ENCODE measurements around the gene SPEM2. TPM values are rescaled to one million over a fixed set of nuclear protein-coding genes. Genes with fewer than 3 reads are reported as not detected.
"Not testable (repeated sequence)": the region's sequence is repeated elsewhere in the genome, so short reads cannot be mapped to it uniquely, and the experiment has no call there.

Gene SPEM2
- total RNA-seq, 1 donor from 2014 or later: not detected

- DNase-seq (ENCODE audit: low spot score): no peak
Measured at GRCh38 chr17:7471729-7472128, 46.3 kb downstream of the SPEM2 start.

- not testable (repeated sequence) for DNase-seq (ENCODE audit: low spot score)
Measured at GRCh38 chr17:7474767-7475166, 49.4 kb downstream of the SPEM2 start.

- no peak for DNase-seq (ENCODE audit: low spot score)
Measured at GRCh38 chr17:7475764-7476422, 50.5 kb downstream of the SPEM2 start.

GRCh38 chr17:7476494-7476893, 51.1 kb downstream of the SPEM2 start:
- DNase-seq (ENCODE audit: low spot score): peak; percentile 69

- DNase-seq (ENCODE audit: low spot score): no peak
Measured at GRCh38 chr17:7476951-7477350, 51.5 kb downstream of the SPEM2 start.

Other genes with a start within 250 kb of the SPEM2 start
- gene ASGR1, start 246.2 kb upstream of the SPEM2 start, total RNA-seq (ENCODE audit: insufficient read depth, low replicate concordance): 1.2 TPM
- gene DLG4, start 205.8 kb upstream of the SPEM2 start, total RNA-seq (ENCODE audit: insufficient read depth, low replicate concordance): 18.3 TPM
- gene ACADVL, start 205.7 kb upstream of the SPEM2 start, total RNA-seq (ENCODE audit: insufficient read depth, low replicate concordance): 147 TPM
- 64.8 TPM for gene DVL2, start 191.1 kb upstream of the SPEM2 start, total RNA-seq (ENCODE audit: insufficient read depth, low replicate concordance)
- 29.1 TPM for gene PHF23, start 186.2 kb upstream of the SPEM2 start, total RNA-seq (ENCODE audit: insufficient read depth, low replicate concordance)
- gene GABARAP, start 183.2 kb upstream of the SPEM2 start, total RNA-seq (ENCODE audit: insufficient read depth, low replicate concordance): 240 TPM
- gene CTDNEP1, start 173.9 kb upstream of the SPEM2 start, total RNA-seq (ENCODE audit: insufficient read depth, low replicate concordance): 15.4 TPM
- gene ELP5, start 173.4 kb upstream of the SPEM2 start, total RNA-seq (ENCODE audit: insufficient read depth, low replicate concordance): 13.7 TPM
- gene CLDN7, start 163.1 kb upstream of the SPEM2 start, total RNA-seq (ENCODE audit: insufficient read depth, low replicate concordance): 14.2 TPM
- gene SLC2A4, start 143.9 kb upstream of the SPEM2 start, total RNA-seq (ENCODE audit: insufficient read depth, low replicate concordance): 7.7 TPM
- gene YBX2, start 131.0 kb upstream of the SPEM2 start, total RNA-seq (ENCODE audit: insufficient read depth, low replicate concordance): 0.96 TPM
- 136 TPM for gene EIF5A, start 118.0 kb upstream of the SPEM2 start, total RNA-seq (ENCODE audit: insufficient read depth, low replicate concordance)
- gene GPS2, start 110.3 kb upstream of the SPEM2 start, total RNA-seq (ENCODE audit: insufficient read depth, low replicate concordance): 20.5 TPM
- 35.6 TPM for gene NEURL4, start 96.3 kb upstream of the SPEM2 start, total RNA-seq (ENCODE audit: insufficient read depth, low replicate concordance)
- 5.3 TPM for gene ACAP1, start 89.1 kb upstream of the SPEM2 start, total RNA-seq (ENCODE audit: insufficient read depth, low replicate concordance)
- gene KCTD11, start 73.5 kb upstream of the SPEM2 start, total RNA-seq (ENCODE audit: insufficient read depth, low replicate concordance): 18.3 TPM
- not detected for gene TMEM95, start 70.5 kb upstream of the SPEM2 start, total RNA-seq (ENCODE audit: insufficient read depth, low replicate concordance)
- gene TNK1, start 44.5 kb upstream of the SPEM2 start, total RNA-seq (ENCODE audit: insufficient read depth, low replicate concordance): 12.8 TPM
- 21.9 TPM for gene PLSCR3, start 31.1 kb upstream of the SPEM2 start, total RNA-seq (ENCODE audit: insufficient read depth, low replicate concordance)
- 89.3 TPM for gene TMEM256, start 21.5 kb upstream of the SPEM2 start, total RNA-seq (ENCODE audit: insufficient read depth, low replicate concordance)
- 4.8 TPM for gene NLGN2, start 17.8 kb upstream of the SPEM2 start, total RNA-seq (ENCODE audit: insufficient read depth, low replicate concordance)
- gene SPEM1, start 5.3 kb upstream of the SPEM2 start, total RNA-seq (ENCODE audit: insufficient read depth, low replicate concordance): not detected
- 0.96 TPM for gene SPEM3, start 3.2 kb downstream of the SPEM2 start, total RNA-seq (ENCODE audit: insufficient read depth, low replicate concordance)
- 1.9 TPM for gene TMEM102, start 9.8 kb downstream of the SPEM2 start, total RNA-seq (ENCODE audit: insufficient read depth, low replicate concordance)
- 12.8 TPM for gene FGF11, start 13.9 kb downstream of the SPEM2 start, total RNA-seq (ENCODE audit: insufficient read depth, low replicate concordance)
- 8.9 TPM for gene CHRNB1, start 19.4 kb downstream of the SPEM2 start, total RNA-seq (ENCODE audit: insufficient read depth, low replicate concordance)
- 18.1 TPM for gene ZBTB4, start 54.0 kb downstream of the SPEM2 start, total RNA-seq (ENCODE audit: insufficient read depth, low replicate concordance)
- gene SLC35G6, start 55.8 kb downstream of the SPEM2 start, total RNA-seq (ENCODE audit: insufficient read depth, low replicate concordance): 0.24 TPM
- 40.7 TPM for gene POLR2A, start 58.8 kb downstream of the SPEM2 start, total RNA-seq (ENCODE audit: insufficient read depth, low replicate concordance)
- 14.9 TPM for gene TNFSF12, start 123.4 kb downstream of the SPEM2 start, total RNA-seq (ENCODE audit: insufficient read depth, low replicate concordance)
- 7.7 TPM for gene TNFSF13, start 133.1 kb downstream of the SPEM2 start, total RNA-seq (ENCODE audit: insufficient read depth, low replicate concordance)
- gene SENP3, start 136.3 kb downstream of the SPEM2 start, total RNA-seq (ENCODE audit: insufficient read depth, low replicate concordance): 56.6 TPM
- gene CD68, start 154.0 kb downstream of the SPEM2 start, total RNA-seq (ENCODE audit: insufficient read depth, low replicate concordance): 8.4 TPM
- 38.0 TPM for gene MPDU1, start 158.2 kb downstream of the SPEM2 start, total RNA-seq (ENCODE audit: insufficient read depth, low replicate concordance)
- 1.9 TPM for gene SOX15, start 164.5 kb downstream of the SPEM2 start, total RNA-seq (ENCODE audit: insufficient read depth, low replicate concordance)
- gene FXR2, start 189.3 kb downstream of the SPEM2 start, total RNA-seq (ENCODE audit: insufficient read depth, low replicate concordance): 32.7 TPM
- 39.7 TPM for gene SAT2, start 202.2 kb downstream of the SPEM2 start, total RNA-seq (ENCODE audit: insufficient read depth, low replicate concordance)
- 3.9 TPM for gene SHBG, start 204.5 kb downstream of the SPEM2 start, total RNA-seq (ENCODE audit: insufficient read depth, low replicate concordance)
- gene ATP1B2, start 225.3 kb downstream of the SPEM2 start, total RNA-seq (ENCODE audit: insufficient read depth, low replicate concordance): 2.6 TPM